Kidney (tissue), 14 donors: ENCODE results near the gene NKX3-2. TPM values are rescaled to one million over a fixed set of nuclear protein-coding genes. Genes with fewer than 3 reads are reported as not detected.

ENCODE experiments used
- DNase-seq, 5 donors: peaks; one replicate each; pipeline ENCODE4 v3.0.0-alpha.2; 2013 to 2020
- FAIRE-seq: peaks from 2 replicates; lab custom pipeline; 2012; peaks lifted over from hg19 to GRCh38; lab: Jason Lieb, UNC
- H3K27ac ChIP-seq, 2 donors: one replicate each; pipeline ENCODE4 v1.7.0; 2013; ENCODE audit warnings: low read depth in 2 of 2, low read length in 2 of 2, inconsistent platforms in 1 of 2
- H3K27me3 ChIP-seq: one replicate; pipeline ENCODE4 v1.7.1; 2013; ENCODE audit warnings: low read length, inconsistent platforms; ENCODE audit not compliant: control insufficient read depth, insufficient read depth
- H3K36me3 ChIP-seq, 3 donors: one replicate each; pipeline versions ENCODE4 v1.7.0 to v1.7.1; 2013; ENCODE audit warnings: low read length in 3 of 3, control low read depth in 1 of 3, inconsistent platforms in 1 of 3; ENCODE audit not compliant: insufficient read depth in 3 of 3, control insufficient read depth in 2 of 3
- H3K4me1 ChIP-seq, 3 donors: one replicate each; pipeline versions ENCODE4 v1.7.0 to v1.7.1; 2013; ENCODE audit warnings: low read length in 3 of 3, inconsistent platforms in 1 of 3, low read depth in 1 of 3; ENCODE audit not compliant: control insufficient read depth in 2 of 3, insufficient read depth in 2 of 3
- H3K4me3 ChIP-seq, 3 donors: one replicate each; pipeline versions ENCODE4 v1.7.0 to v1.8.1; 2013; ENCODE audit warnings: low read length in 3 of 3, control low read depth in 1 of 3, inconsistent platforms in 1 of 3
- H3K9ac ChIP-seq, 3 donors: one replicate each; pipeline versions ENCODE4 v1.7.0 to v1.7.1; 2013; ENCODE audit warnings: low read length in 3 of 3, control low read depth in 1 of 3, inconsistent platforms in 1 of 3
- H3K9me3 ChIP-seq, 3 donors: one replicate each; pipeline versions ENCODE4 v1.7.0 to v1.7.1; 2013; ENCODE audit warnings: low read length in 3 of 3, control low read depth in 1 of 3, inconsistent platforms in 1 of 3; ENCODE audit not compliant: control insufficient read depth in 2 of 3, insufficient read depth in 1 of 3
- intact Hi-C: fragments of 100-400 bp; cut with DNase I; formaldehyde crosslinking; loops from one replicate; pipeline ENCODE4 v1.11.1; 2022
- polyA plus RNA-seq: library from polyadenylated mRNA; stranded (reverse); fragments of 350-450 nt; fragmentation: Illumina TruSeq; extraction: RNeasy Lipid Tissue Mini Kit (QIAGEN cat#74804); gene quantifications from one replicate; pipeline ENCODE4 v1.2.3, GENCODE V29; 2014; ENCODE audit warnings: low read depth, low replicate concordance; ENCODE audit not compliant: insufficient read depth
- total RNA-seq: library from RNA; stranded (reverse); fragmentation: NEBNext Ultra II Directional; extraction: Animal tissue kit (Norgen Biotek cat#: 25700); gene quantifications from one replicate; pipeline ENCODE4 v1.2.1, GENCODE V29; 2021
- TF ChIP-seq, protein P1 (sequence below): IDR thresholded peaks from 3 replicates; pipeline ENCODE4 v1.5.1; 2012; ENCODE audit warnings: mild to moderate bottlenecking, moderate library complexity, borderline replicate concordance; ENCODE audit not compliant: insufficient read depth; ENCODE audit errors: extremely low read depth
- donor health status: control.
- donor health status: control.
- donor health status: control.
- donor health status: control.
- donor health status: control.
- donor health status: DM: yes; HTN: yes; CAD: no.
- donor health status: Normal renal cell carcinoma (clear cell type).

NKX3-2 gene
- total and polyA plus RNA-seq, 2 donors from 2014 or later: 0.17 TPM; not detected in 1

- intact Hi-C loops: loop anchor here (10.0 kb wide), 1 partner anchor 694 kb away; no protein-coding TSS in a partner anchor
- H3K27ac ChIP-seq: no peak overlapping the region
- H3K9ac ChIP-seq: no peak overlapping the region
- peaks cover 35% of the 10 kb centered on the region for H3K27me3 ChIP-seq
- H3K36me3 ChIP-seq: no peaks in the 10 kb centered on the region
- H3K9me3 ChIP-seq: peaks cover 0 to 8% (median 3%) of the 10 kb centered on the region in 3 donors
- FAIRE-seq (no peak), DNase-seq (peak; percentile 89 to 91 (median 90))
- peak overlapping the region; percentile 48 to 64 (median 51) for H3K4me3 ChIP-seq
- TF ChIP-seq, protein P1, sequence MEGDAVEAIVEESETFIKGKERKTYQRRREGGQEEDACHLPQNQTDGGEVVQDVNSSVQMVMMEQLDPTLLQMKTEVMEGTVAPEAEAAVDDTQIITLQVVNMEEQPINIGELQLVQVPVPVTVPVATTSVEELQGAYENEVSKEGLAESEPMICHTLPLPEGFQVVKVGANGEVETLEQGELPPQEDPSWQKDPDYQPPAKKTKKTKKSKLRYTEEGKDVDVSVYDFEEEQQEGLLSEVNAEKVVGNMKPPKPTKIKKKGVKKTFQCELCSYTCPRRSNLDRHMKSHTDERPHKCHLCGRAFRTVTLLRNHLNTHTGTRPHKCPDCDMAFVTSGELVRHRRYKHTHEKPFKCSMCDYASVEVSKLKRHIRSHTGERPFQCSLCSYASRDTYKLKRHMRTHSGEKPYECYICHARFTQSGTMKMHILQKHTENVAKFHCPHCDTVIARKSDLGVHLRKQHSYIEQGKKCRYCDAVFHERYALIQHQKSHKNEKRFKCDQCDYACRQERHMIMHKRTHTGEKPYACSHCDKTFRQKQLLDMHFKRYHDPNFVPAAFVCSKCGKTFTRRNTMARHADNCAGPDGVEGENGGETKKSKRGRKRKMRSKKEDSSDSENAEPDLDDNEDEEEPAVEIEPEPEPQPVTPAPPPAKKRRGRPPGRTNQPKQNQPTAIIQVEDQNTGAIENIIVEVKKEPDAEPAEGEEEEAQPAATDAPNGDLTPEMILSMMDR: peak; percentile 80
- H3K4me1 ChIP-seq: peaks cover 2 to 10% (median 6%) of the 10 kb centered on the region in 3 donors
Measured at GRCh38 chr4:13548984-13549546, 4.8 kb upstream of the NKX3-2 start.

GRCh38 chr4:13548059-13548983 lies 4.0 kb upstream of the NKX3-2 start:
- H3K27me3 ChIP-seq: peaks cover 39% of the 10 kb centered on the region
- H3K4me1 ChIP-seq: peaks cover 2 to 14% (median 6%) of the 10 kb centered on the region in 3 donors
- H3K9ac ChIP-seq: no peak overlapping the region
- peaks cover 0 to 8% (median 3%) of the 10 kb centered on the region in 3 donors for H3K9me3 ChIP-seq
- TF ChIP-seq, protein P1: no peak
- FAIRE-seq: no peak
- H3K4me3 ChIP-seq: peak overlapping the region in 1 of 3 donors; percentile 64
- H3K27ac ChIP-seq: no peak overlapping the region
- intact Hi-C loops: loop anchor here (10.0 kb wide), 1 partner anchor 694 kb away; no protein-coding TSS in a partner anchor
- DNase-seq: peak in 3 of 5 donors; percentile 0 to 61 (median 10)
- no peaks in the 10 kb centered on the region for H3K36me3 ChIP-seq

DNA sequence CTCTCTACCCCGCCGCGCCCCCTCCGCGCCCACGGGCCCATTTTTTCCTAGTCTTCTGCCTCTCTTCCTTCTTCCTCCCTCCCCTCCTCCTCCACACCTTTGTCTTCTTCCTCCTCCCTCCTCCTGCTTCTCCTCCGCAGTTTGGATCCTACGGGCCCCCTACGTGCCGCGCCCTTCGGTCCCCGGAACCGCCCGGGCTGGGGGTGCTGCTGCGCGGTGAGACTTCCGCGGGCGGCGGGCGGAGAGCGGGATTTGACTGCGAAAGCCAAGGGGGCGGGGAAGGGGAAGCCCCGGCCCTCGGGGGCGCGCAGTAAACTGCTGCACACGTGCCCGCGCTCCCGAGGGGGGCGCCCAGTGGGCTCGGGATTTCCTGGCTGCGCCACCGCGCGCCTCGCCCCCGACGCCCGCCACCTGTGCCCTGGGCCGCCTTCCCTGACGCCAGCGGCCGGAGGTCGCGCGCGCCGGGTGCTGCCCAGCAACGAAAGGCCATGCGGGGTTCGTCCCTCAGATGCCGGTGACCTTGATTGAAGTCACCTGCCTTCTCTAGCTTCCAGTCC lies 3.3 kb upstream of the NKX3-2 start:
- FAIRE-seq: no peak
- H3K36me3 ChIP-seq: no peaks in the 10 kb centered on the region

More for the DNA sequence above, 3.3 kb upstream of the NKX3-2 start:
- intact Hi-C loops: loop anchor here (10.0 kb wide), 1 partner anchor 693 kb away; no protein-coding TSS in a partner anchor
- TF ChIP-seq, protein P1: no peak
- H3K9me3 ChIP-seq: peaks cover 0 to 4% (median 3%) of the 10 kb centered on the region in 3 donors
- peaks cover 47% of the 10 kb centered on the region for H3K27me3 ChIP-seq
- DNase-seq: peak; percentile 24 to 63 (median 44)
- H3K27ac ChIP-seq: no peak overlapping the region
- peaks cover 2 to 14% (median 6%) of the 10 kb centered on the region in 3 donors for H3K4me1 ChIP-seq
- H3K9ac ChIP-seq: no peak overlapping the region
- no peak overlapping the region for H3K4me3 ChIP-seq
